Mesodermal cell (in vitro differentiated cells): Measurements from ENCODE around the gene MCF2L.
"Not testable (repeated sequence)": the region's sequence is repeated elsewhere in the genome, so short reads cannot be mapped to it uniquely, and the experiment has no call there.

ENCODE experiments used
- H3K27ac ChIP-seq: 2 replicates; pipeline ENCODE4 v1.7.0; 2013; ENCODE audit warnings: mild to moderate bottlenecking, low read depth, low read length, moderate library complexity; ENCODE audit not compliant: severe bottlenecking
- H3K36me3 ChIP-seq: 2 replicates; pipeline ENCODE4 v1.7.1; 2013; ENCODE audit warnings: mild to moderate bottlenecking, low read length, moderate library complexity; ENCODE audit not compliant: control insufficient read depth, insufficient read depth
- H3K4me1 ChIP-seq: one replicate; pipeline ENCODE4 v1.7.1; 2013; ENCODE audit warnings: mild to moderate bottlenecking, low read length; ENCODE audit not compliant: insufficient read depth, control insufficient read depth, poor library complexity, severe bottlenecking
- H3K4me3 ChIP-seq: 2 replicates; pipeline ENCODE4 v1.7.0; 2013; ENCODE audit warnings: low read length, control low read depth, mild to moderate bottlenecking; ENCODE audit not compliant: insufficient read depth, poor library complexity, severe bottlenecking; ENCODE audit errors: extremely low read depth
- H3K9me3 ChIP-seq: 2 replicates; pipeline ENCODE4 v1.7.1; 2013; ENCODE audit warnings: mild to moderate bottlenecking, low read length, moderate library complexity; ENCODE audit not compliant: control insufficient read depth
- WGBS, 2 experiments: methylation state at CpG; one replicate each; pipeline ENCODE4 v1.1.5; 2013; ENCODE audit warnings: missing lambda C conversion rate in 2 of 2; ENCODE audit not compliant: insufficient coverage in 2 of 2; 5-methylcytosine and 5-hydroxymethylcytosine counted together

Gene MCF2L

GRCh38 chr13:113075711-113076110 is 106.7 kb downstream of the MCF2L start:
- Histone ChIP-seq H3K4me3 (no peak overlapping the region), H3K27ac (no peak overlapping the region), H3K4me1 (no peaks in the 10 kb centered on the region), H3K9me3 (no peaks in the 10 kb centered on the region), H3K36me3 (no peaks in the 10 kb centered on the region)
- WGBS, 2 experiments, result 93 to 96% methylated on average over 13 to 17 of the region's 17 CpGs

GRCh38 chr13:113076681-113077401 is 107.8 kb downstream of the MCF2L start:
- H3K36me3 ChIP-seq, result no peaks in the 10 kb centered on the region
- H3K27ac ChIP-seq, result no peak overlapping the region
- no peak overlapping the region for H3K4me3 ChIP-seq
- 95 to 96% methylated on average over 34 to 37 of the region's 39 CpGs for WGBS, 2 experiments
- H3K9me3 ChIP-seq, result no peaks in the 10 kb centered on the region
- H3K4me1 ChIP-seq, result no peaks in the 10 kb centered on the region

GRCh38 chr13:113077566-113077952 is 108.5 kb downstream of the MCF2L start:
- Histone ChIP-seq H3K4me3 (no peak overlapping the region), H3K4me1 (no peaks in the 10 kb centered on the region), H3K36me3 (no peaks in the 10 kb centered on the region), H3K9me3 (no peaks in the 10 kb centered on the region), H3K27ac (no peak overlapping the region)
- 94% methylated on average over 11 to 20 of the region's 20 CpGs for WGBS, 2 experiments

GRCh38 chr13:113077953-113078901 is 109.2 kb downstream of the MCF2L start:
- Histone ChIP-seq H3K9me3 (no peaks in the 10 kb centered on the region), H3K4me1 (no peaks in the 10 kb centered on the region), H3K4me3 (no peak overlapping the region), H3K36me3 (no peaks in the 10 kb centered on the region), H3K27ac (no peak overlapping the region)
- WGBS, 2 experiments, result 94% methylated on average over 31 to 41 of the region's 42 CpGs

GRCh38 chr13:113078902-113079780 is 110.1 kb downstream of the MCF2L start:
- 84 to 90% methylated on average over 20 to 23 of the region's 27 CpGs for WGBS, 2 experiments

GRCh38 chr13:113079781-113080080 is 110.7 kb downstream of the MCF2L start:
- not testable (repeated sequence) for H3K27ac ChIP-seq, H3K4me3 ChIP-seq, H3K9me3 ChIP-seq, H3K4me1 ChIP-seq, H3K36me3 ChIP-seq
- 68 to 74% methylated on average over 3 to 6 of the region's 9 CpGs for WGBS, 2 experiments

More at GRCh38 chr13:113078902-113079780, 110.1 kb downstream of the MCF2L start:
- no peaks in the 10 kb centered on the region for H3K36me3 ChIP-seq
- no peak overlapping the region for H3K4me3 ChIP-seq
- no peaks in the 10 kb centered on the region for H3K4me1 ChIP-seq
- H3K27ac ChIP-seq, result no peak overlapping the region
- no peaks in the 10 kb centered on the region for H3K9me3 ChIP-seq

GRCh38 chr13:113080361-113080831 is 111.4 kb downstream of the MCF2L start:
- 91 to 94% methylated on average over 15 of the region's 18 CpGs for WGBS, 2 experiments
- no peak overlapping the region for H3K4me3 ChIP-seq
- no peaks in the 10 kb centered on the region for H3K36me3 ChIP-seq
- no peak overlapping the region for H3K27ac ChIP-seq
- H3K9me3 ChIP-seq, result no peaks in the 10 kb centered on the region
- H3K4me1 ChIP-seq, result no peaks in the 10 kb centered on the region

- no peaks in the 10 kb centered on the region for H3K9me3 ChIP-seq
- WGBS, 2 experiments, result 89 to 91% methylated on average over 23 to 24 of the region's 25 CpGs
- no peak overlapping the region for H3K4me3 ChIP-seq
- H3K4me1 ChIP-seq, result no peaks in the 10 kb centered on the region
- no peaks in the 10 kb centered on the region for H3K36me3 ChIP-seq
- H3K27ac ChIP-seq, result no peak overlapping the region
These were observed 112.0 kb downstream of the MCF2L start for GRCh38 chr13:113080901-113081521.

GRCh38 chr13:113082198-113083021 is 113.4 kb downstream of the MCF2L start:
- Histone ChIP-seq H3K4me1 (no peaks in the 10 kb centered on the region), H3K27ac (no peak overlapping the region), H3K36me3 (no peaks in the 10 kb centered on the region), H3K9me3 (no peaks in the 10 kb centered on the region), H3K4me3 (no peak overlapping the region)
- WGBS, 2 experiments, result 80 to 93% methylated on average over 17 to 21 of the region's 26 CpGs
